WERI-Rb-1 (cell line): ENCODE measurements around the gene PTPRN.

Source experiments
- DNase-seq: peaks from one replicate; pipeline ENCODE4 v3.0.0-alpha.2; 2020
- H3K27ac ChIP-seq: fragments of 250-450 bp; sonication (Bioruptor Pico); 2 replicates; pipeline ENCODE4 v1.5.1; 2020; ENCODE audit warnings: mild to moderate bottlenecking, moderate library complexity
- H3K27me3 ChIP-seq: fragments of 250-450 bp; sonication (Bioruptor Pico); 2 replicates; pipeline ENCODE4 v1.5.1; 2021; ENCODE audit warnings: mild to moderate bottlenecking, low read depth, moderate library complexity; ENCODE audit not compliant: insufficient read depth, severe bottlenecking
- H3K36me3 ChIP-seq: fragments of 250-450 bp; sonication (Bioruptor Pico); 2 replicates; pipeline ENCODE4 v1.5.1; 2020; ENCODE audit warnings: mild to moderate bottlenecking, moderate library complexity
- H3K4me3 ChIP-seq: 2 replicates; pipeline ENCODE4 v1.5.1; 2011; ENCODE audit warnings: low read depth, mild to moderate bottlenecking, control low read depth, low read length
- H3K9me3 ChIP-seq: fragments of 250-450 bp; sonication (Bioruptor Pico); 2 replicates; pipeline ENCODE4 v1.5.1; 2021; ENCODE audit warnings: mild to moderate bottlenecking, moderate library complexity; ENCODE audit not compliant: severe bottlenecking
- TF ChIP-seq, protein P1 (sequence below): IDR thresholded peaks from 2 replicates; pipeline ENCODE4 v1.5.1; 2011; ENCODE audit warnings: low read depth, mild to moderate bottlenecking, control low read depth, inconsistent platforms, low read length

The PTPRN gene

GRCh38 chr2:219297766-219298456 is 11.3 kb downstream of the PTPRN start:
- Histone ChIP-seq H3K4me3 (no peak overlapping the region), H3K9me3 (no peaks in the 10 kb centered on the region), H3K27me3 (no peaks in the 10 kb centered on the region), H3K36me3 (peaks cover 24% of the 10 kb centered on the region), H3K27ac (no peak overlapping the region)
- DNase-seq, result peak; percentile 40
- TF ChIP-seq, protein P1, sequence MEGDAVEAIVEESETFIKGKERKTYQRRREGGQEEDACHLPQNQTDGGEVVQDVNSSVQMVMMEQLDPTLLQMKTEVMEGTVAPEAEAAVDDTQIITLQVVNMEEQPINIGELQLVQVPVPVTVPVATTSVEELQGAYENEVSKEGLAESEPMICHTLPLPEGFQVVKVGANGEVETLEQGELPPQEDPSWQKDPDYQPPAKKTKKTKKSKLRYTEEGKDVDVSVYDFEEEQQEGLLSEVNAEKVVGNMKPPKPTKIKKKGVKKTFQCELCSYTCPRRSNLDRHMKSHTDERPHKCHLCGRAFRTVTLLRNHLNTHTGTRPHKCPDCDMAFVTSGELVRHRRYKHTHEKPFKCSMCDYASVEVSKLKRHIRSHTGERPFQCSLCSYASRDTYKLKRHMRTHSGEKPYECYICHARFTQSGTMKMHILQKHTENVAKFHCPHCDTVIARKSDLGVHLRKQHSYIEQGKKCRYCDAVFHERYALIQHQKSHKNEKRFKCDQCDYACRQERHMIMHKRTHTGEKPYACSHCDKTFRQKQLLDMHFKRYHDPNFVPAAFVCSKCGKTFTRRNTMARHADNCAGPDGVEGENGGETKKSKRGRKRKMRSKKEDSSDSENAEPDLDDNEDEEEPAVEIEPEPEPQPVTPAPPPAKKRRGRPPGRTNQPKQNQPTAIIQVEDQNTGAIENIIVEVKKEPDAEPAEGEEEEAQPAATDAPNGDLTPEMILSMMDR, result 0 out of 2 replicates have a peak, but pooled peaks have one; percentile 1

GRCh38 chr2:219296631-219297391 is 12.4 kb downstream of the PTPRN start:
- peaks cover 17% of the 10 kb centered on the region for H3K36me3 ChIP-seq
- no peak overlapping the region for H3K4me3 ChIP-seq
- TF ChIP-seq, protein P1, result no peak
- H3K27me3 ChIP-seq, result no peaks in the 10 kb centered on the region
- no peak overlapping the region for H3K27ac ChIP-seq
- no peak for DNase-seq
- H3K9me3 ChIP-seq, result no peaks in the 10 kb centered on the region

GRCh38 chr2:219296142-219296541 is 13.1 kb downstream of the PTPRN start:
- H3K36me3 ChIP-seq, result peaks cover 17% of the 10 kb centered on the region
- no peak overlapping the region for H3K27ac ChIP-seq
- H3K9me3 ChIP-seq, result no peaks in the 10 kb centered on the region
- no peak for DNase-seq
- no peaks in the 10 kb centered on the region for H3K27me3 ChIP-seq
- H3K4me3 ChIP-seq, result no peak overlapping the region
- TF ChIP-seq, protein P1, result no peak

GRCh38 chr2:219294356-219295351 is 14.5 kb downstream of the PTPRN start:
- TF ChIP-seq, protein P1, result peak; percentile 97
- Histone ChIP-seq H3K27me3 (no peaks in the 10 kb centered on the region), H3K36me3 (peaks cover 17% of the 10 kb centered on the region), H3K27ac (peak overlapping the region; percentile 83), H3K4me3 (peak overlapping the region; percentile 42), H3K9me3 (no peaks in the 10 kb centered on the region)
- peak; percentile 82 for DNase-seq

DNA sequence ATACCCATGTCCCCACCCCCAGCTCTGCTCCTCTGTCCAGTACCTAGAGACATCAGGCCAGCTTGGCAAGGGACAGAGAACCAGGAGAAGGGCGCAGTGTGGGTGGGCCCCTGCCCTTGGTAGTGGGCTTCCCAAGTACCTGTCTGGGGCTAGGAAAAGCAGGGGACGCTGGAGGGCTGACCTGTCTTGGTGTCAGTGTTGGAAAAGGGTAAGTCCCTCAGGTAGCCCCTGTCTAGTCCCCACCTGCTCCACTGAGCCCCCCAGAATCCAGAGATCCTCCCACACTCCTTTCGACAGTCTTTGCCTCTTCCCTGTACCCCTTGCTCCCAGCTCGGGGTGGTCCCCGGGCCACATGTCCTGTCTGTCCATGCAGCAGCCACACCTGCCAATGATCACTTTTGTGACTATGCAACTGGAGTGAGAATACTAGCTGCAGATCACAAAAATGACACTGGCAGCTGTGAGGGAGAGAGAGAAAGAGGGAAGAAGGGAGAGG is 15.4 kb downstream of the PTPRN start:
- TF ChIP-seq, protein P1, result no peak
- no peak for DNase-seq
- no peaks in the 10 kb centered on the region for H3K27me3 ChIP-seq
- no peaks in the 10 kb centered on the region for H3K9me3 ChIP-seq
- no peak overlapping the region for H3K4me3 ChIP-seq
- peaks cover 23% of the 10 kb centered on the region for H3K36me3 ChIP-seq
- H3K27ac ChIP-seq, result no peak overlapping the region
